GM12865 (cell line): ENCODE results near the gene LIX1.

ENCODE experiments used
- DNase-seq: peaks from one replicate; pipeline ENCODE4 v3.0.0; 2010; ENCODE audit warnings: low read depth
- H3K4me3 ChIP-seq: 2 replicates; pipeline ENCODE4 v1.5.1; 2011; ENCODE audit warnings: mild to moderate bottlenecking, low read depth, low read length, control low read depth
- CTCF ChIP-seq: IDR thresholded peaks from 2 replicates; pipeline ENCODE4 v1.5.1; 2011; ENCODE audit warnings: low read length, control low read depth, low read depth, inconsistent platforms; ENCODE audit not compliant: insufficient read depth; ENCODE audit errors: missing control alignments

LIX1 gene

GRCh38 chr5:97172227-97172626, 29.8 kb upstream of the LIX1 start:
- no peak for TF ChIP-seq CTCF
- DNase-seq, result no peak
- H3K4me3 ChIP-seq, result no peak overlapping the region

GRCh38 chr5:97171703-97172102, 29.3 kb upstream of the LIX1 start:
- no peak overlapping the region for H3K4me3 ChIP-seq
- DNase-seq, result no peak
- TF ChIP-seq CTCF, result no peak

- TF ChIP-seq CTCF, result no peak
- DNase-seq, result peak; percentile 51
- peak overlapping the region; percentile 39 for H3K4me3 ChIP-seq
These were observed 25.0 kb upstream of the LIX1 start for GRCh38 chr5:97167435-97167834.

GRCh38 chr5:97165726-97166125, 23.3 kb upstream of the LIX1 start:
- TF ChIP-seq CTCF, result no peak
- DNase-seq, result no peak
- H3K4me3 ChIP-seq, result no peak overlapping the region

GRCh38 chr5:97164846-97165245, 22.4 kb upstream of the LIX1 start:
- no peak overlapping the region for H3K4me3 ChIP-seq
- no peak for TF ChIP-seq CTCF
- no peak for DNase-seq

GRCh38 chr5:97163790-97164285, 21.4 kb upstream of the LIX1 start:
- TF ChIP-seq CTCF, result no peak
- no peak for DNase-seq
- H3K4me3 ChIP-seq, result no peak overlapping the region

- TF ChIP-seq CTCF, result peak; percentile 40
- DNase-seq, result no peak
- H3K4me3 ChIP-seq, result no peak overlapping the region
These were observed 21.0 kb upstream of the LIX1 start for GRCh38 chr5:97163360-97163764.
